IMR-90 (cell line): Measurements from ENCODE around the gene FNDC3B. TPM values are rescaled to one million over a fixed set of nuclear protein-coding genes. Genes with fewer than 3 reads are reported as not detected.

Experiments used
- ATAC-seq: fragments of 200-7000 bp; cut with Tn5 transposase; 2 replicates; pipeline ENCODE4 v1.9.1; 2020; ENCODE audit warnings: low read depth, mild to moderate bottlenecking, moderate library complexity
- BruUV-seq: library from RNA; stranded (reverse); fragments of 400-500 nt; replicated peaks from 2 replicates; lab custom pipeline; 2021; lab: Mats Ljungman, UMichigan
- CTCF ChIA-PET: fragments of 300-600 bp; formaldehyde crosslinking; extraction: SDS; loops from one replicate; lab custom pipeline; 2021; ENCODE audit warnings: antibody characterized with exemption; lab: Yijun Ruan, JAX
- POLR2A ChIA-PET: fragments of 300-600 bp; sonication (Branson Sonifier 250); formaldehyde crosslinking; loops from one replicate; lab custom pipeline; 2022; ENCODE audit warnings: antibody characterized with exemption; ENCODE audit not compliant: unreplicated experiment; lab: Charles Lee
- DNase-seq: peaks from one replicate; pipeline ENCODE4 v3.0.0; 2013
- H2AFZ ChIP-seq: replicated peaks from 2 replicates; pipeline ENCODE3; 2013; ENCODE audit warnings: low read length, mild to moderate bottlenecking; ENCODE audit not compliant: poor library complexity
- H2AK5ac ChIP-seq: 2 replicates; pipeline ENCODE4 v1.6.1; 2013; ENCODE audit warnings: low read depth, low read length, inconsistent platforms
- H2AK9ac ChIP-seq: replicated peaks from 2 replicates; pipeline ENCODE3; 2013; ENCODE audit warnings: mild to moderate bottlenecking, low read depth, low read length, moderate library complexity; ENCODE audit not compliant: poor library complexity
- H2BK120ac ChIP-seq: 2 replicates; pipeline ENCODE4 v1.6.1; 2013; ENCODE audit warnings: low read depth, low read length, inconsistent platforms
- H2BK15ac ChIP-seq: 3 replicates; pipeline ENCODE4 v1.6.1; 2013; ENCODE audit warnings: low read depth, low read length, inconsistent platforms
- H2BK20ac ChIP-seq: 2 replicates; pipeline ENCODE4 v1.6.1; 2013; ENCODE audit warnings: low read depth, mild to moderate bottlenecking, inconsistent platforms, low read length, moderate library complexity
- H2BK5ac ChIP-seq: 2 replicates; pipeline ENCODE4 v1.6.1; 2013; ENCODE audit warnings: mild to moderate bottlenecking, low read depth, low read length, inconsistent platforms; ENCODE audit not compliant: poor library complexity, severe bottlenecking
- H3K14ac ChIP-seq: replicated peaks from 2 replicates; pipeline ENCODE4 v1.6.1; 2013; ENCODE audit warnings: low read depth, low read length, inconsistent platforms
- H3K18ac ChIP-seq: 2 replicates; pipeline ENCODE4 v1.6.1; 2013; ENCODE audit warnings: low read depth, low read length, control low read depth
- H3K23ac ChIP-seq: 2 replicates; pipeline ENCODE4 v1.6.1; 2013; ENCODE audit warnings: low read depth, low read length, inconsistent platforms
- H3K27ac ChIP-seq: 2 replicates; pipeline ENCODE4 v1.5.1; 2013; ENCODE audit warnings: mild to moderate bottlenecking, control low read depth, low read length; ENCODE audit not compliant: insufficient read depth
- H3K27me3 ChIP-seq: 2 replicates; pipeline ENCODE4 v1.6.1; 2013; ENCODE audit warnings: low read length; ENCODE audit not compliant: control insufficient read depth, insufficient read depth
- H3K36me3 ChIP-seq: 2 replicates; pipeline ENCODE4 v1.6.1; 2013; ENCODE audit warnings: low read length, mixed read lengths; ENCODE audit not compliant: control insufficient read depth, insufficient read depth
- H3K4ac ChIP-seq: 2 replicates; pipeline ENCODE4 v1.6.1; 2013; ENCODE audit warnings: low read depth, low read length, inconsistent platforms
- H3K4me1 ChIP-seq: 2 replicates; pipeline ENCODE4 v1.6.1; 2013; ENCODE audit warnings: low read length, mixed read lengths; ENCODE audit not compliant: control insufficient read depth, insufficient read depth
- H3K4me2 ChIP-seq: 2 replicates; pipeline ENCODE4 v1.6.1; 2013; ENCODE audit warnings: low read depth, mild to moderate bottlenecking, control low read depth, low read length, moderate library complexity
- H3K4me3 ChIP-seq: 2 replicates; pipeline ENCODE4 v1.5.1; 2013; ENCODE audit warnings: low read depth, mild to moderate bottlenecking, control low read depth, low read length, moderate library complexity; ENCODE audit not compliant: insufficient read depth
- H3K56ac ChIP-seq: 2 replicates; pipeline ENCODE4 v1.6.1; 2013; ENCODE audit warnings: low read length, inconsistent platforms; ENCODE audit not compliant: insufficient read depth; ENCODE audit errors: extremely low read depth
- H3K79me1 ChIP-seq, 2 experiments: 2 replicates each; pipeline ENCODE4 v1.6.1; 2013; ENCODE audit warnings: low read length in 2 of 2, inconsistent platforms in 1 of 2, low read depth in 1 of 2
- H3K9ac ChIP-seq: 2 replicates; pipeline ENCODE4 v1.6.1; 2013; ENCODE audit warnings: low read depth, low read length, control low read depth
- H3K9me1 ChIP-seq: 2 replicates; pipeline ENCODE4 v1.6.1; 2013; ENCODE audit warnings: low read length, inconsistent platforms; ENCODE audit not compliant: insufficient read depth
- H3K9me3 ChIP-seq: 2 replicates; pipeline ENCODE4 v1.6.1; 2013; ENCODE audit warnings: low read length; ENCODE audit not compliant: control insufficient read depth, insufficient read depth
- H4K20me1 ChIP-seq: 2 replicates; pipeline ENCODE4 v1.6.1; 2013; ENCODE audit warnings: low read length, inconsistent platforms; ENCODE audit not compliant: insufficient read depth
- H4K5ac ChIP-seq: 2 replicates; pipeline ENCODE4 v1.6.1; 2013; ENCODE audit warnings: mild to moderate bottlenecking, low read depth, low read length, control low read depth
- H4K8ac ChIP-seq, 2 experiments: 2 replicates each; pipeline ENCODE4 v1.6.1; 2013; ENCODE audit warnings: low read depth in 2 of 2, low read length in 2 of 2, control low read depth in 1 of 2, inconsistent platforms in 1 of 2
- H4K91ac ChIP-seq: 2 replicates; pipeline ENCODE4 v1.6.1; 2013; ENCODE audit warnings: low read depth, low read length, inconsistent platforms; ENCODE audit not compliant: insufficient read depth
- ELK1 ChIP-seq: fragments of 150-350 bp; IDR thresholded peaks from 2 replicates; pipeline ENCODE4 v1.6.1; 2016; ENCODE audit warnings: low read depth, mild to moderate bottlenecking, low read length, moderate library complexity, borderline replicate concordance
- MXI1 ChIP-seq: IDR thresholded peaks from 2 replicates; pipeline ENCODE4 v1.6.1; 2012; ENCODE audit warnings: low read depth, mild to moderate bottlenecking, low read length, moderate library complexity, borderline replicate concordance
- SMC3 ChIP-seq: fragments of 150-350 bp; IDR thresholded peaks from 2 replicates; pipeline ENCODE4 v1.6.1; 2016; ENCODE audit warnings: low read depth, mild to moderate bottlenecking, antibody characterized with exemption, low read length, moderate library complexity
- USF2 ChIP-seq: fragments of 150-350 bp; IDR thresholded peaks from 2 replicates; pipeline ENCODE4 v1.6.1; 2017; ENCODE audit warnings: mild to moderate bottlenecking, antibody characterized with exemption, low read length, low read depth
- WGBS, 2 experiments: methylation state at CpG; one replicate each; pipeline versions ENCODE4 v1.1.5 to v1.1.7; 2013; ENCODE audit warnings: missing lambda C conversion rate in 2 of 2; ENCODE audit not compliant: insufficient read length in 1 of 2; ENCODE audit errors: extremely low coverage in 2 of 2; 5-methylcytosine and 5-hydroxymethylcytosine counted together
- dilution Hi-C: fragments of 300-500 bp; cut with HindIII; formaldehyde crosslinking; loops from one replicate; pipeline ENCODE4 v1.14.3; 2018; ENCODE audit warnings: low sequenced_read_pairs; ENCODE audit not compliant: unreplicated experiment
- in situ Hi-C: fragments of 300-500 bp; cut with MboI; formaldehyde crosslinking; loops from 3 replicates; pipeline ENCODE4 v1.14.3; 2019; ENCODE audit warnings: low sequenced_read_pairs, inconsistent platforms, mixed read lengths
- intact Hi-C: fragments of 100-400 bp; cut with micrococcal nuclease; formaldehyde crosslinking; loops from 2 replicates; pipeline ENCODE4 v1.10.0; 2022
- polyA plus RNA-seq, 3 experiments: library from polyadenylated mRNA; depleted of rRNA; stranded (reverse); fragments of >200 nt; gene quantifications; 2 replicates each; pipeline ENCODE4 v1.2.3, GENCODE V29; 2012; ENCODE audit warnings: low replicate concordance in 1 of 3
- total RNA-seq: library from RNA; depleted of rRNA; stranded (reverse); fragments of >200 nt; gene quantifications from 2 replicates; pipeline ENCODE4 v1.2.3, GENCODE V29; 2012

FNDC3B gene
- total and polyA plus RNA-seq, 2 of the 4 experiments (the other 2 are of a cell fraction) = 23.9 to 150 TPM

DNA sequence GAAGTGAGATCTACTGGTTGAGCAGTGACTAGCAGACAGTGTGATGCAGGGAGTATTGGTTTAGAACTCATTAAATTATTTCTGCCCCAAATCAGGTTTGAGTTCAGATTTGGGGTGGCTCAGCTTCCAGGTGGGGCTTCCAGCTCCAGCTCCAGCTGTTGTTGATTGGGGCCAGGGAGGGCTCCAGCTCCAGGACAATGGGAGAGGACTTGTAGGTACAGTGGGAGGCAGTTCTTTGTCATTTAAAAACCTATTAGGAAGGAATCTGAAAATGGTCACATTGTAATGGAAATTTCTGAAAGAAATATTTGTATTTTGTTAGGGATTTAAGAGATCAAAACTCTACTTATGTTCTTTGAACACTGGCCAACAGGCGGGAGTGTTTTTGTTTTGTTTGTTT, 97.0 kb downstream of the FNDC3B start:
- Histone ChIP-seq H3K4ac (peak overlapping the region; percentile 85), H4K20me1 (peaks cover 46% of the 10 kb centered on the region), H2AK9ac (no peak overlapping the region), H2BK15ac (peak overlapping the region; percentile 88), H3K56ac (peak overlapping the region; percentile 72; the same call in 1 of the 2 replicates), H2AK5ac (peak overlapping the region; percentile 85), H2BK5ac (peak overlapping the region; percentile 96), H3K36me3 (peaks cover 5% of the 10 kb centered on the region), H3K4me1 (peaks cover 26% of the 10 kb centered on the region), H3K27me3 (no peaks in the 10 kb centered on the region), H4K5ac (peak overlapping the region; percentile 29), H3K14ac (peak overlapping the region; percentile 83), H4K91ac (peak overlapping the region; percentile 80), H3K9me1 (peaks cover 22% of the 10 kb centered on the region), H3K18ac (peak overlapping the region; percentile 58), H2BK20ac (peak overlapping the region; percentile 84; the same call in 1 of the 2 replicates), H2BK120ac (peak overlapping the region; percentile 85), H3K4me2 (no peak overlapping the region; the same call in 1 of the 2 replicates), H3K23ac (peak overlapping the region; percentile 75; the same call in 1 of the 2 replicates), H3K9ac (peak overlapping the region; percentile 44), H3K79me1 (peaks cover 17 to 72% of the 10 kb centered on the region in 2 experiments), H4K8ac (peak overlapping the region; percentile 35 to 83; a peak in 3 of 4 replicates), H3K9me3 (no peaks in the 10 kb centered on the region), H3K27ac (peak overlapping the region; percentile 47), H3K4me3 (no peak overlapping the region), H2AFZ (no peak overlapping the region)
- intact Hi-C loops (no loop called here), dilution Hi-C loops (no loop called here), in situ Hi-C loops (no loop called here)
- TF ChIP-seq ELK1 = no peak
- no peak for TF ChIP-seq MXI1
- no peak for TF ChIP-seq USF2
- no peak for TF ChIP-seq SMC3
- no TSS peak for BruUV-seq
- ChIA-PET POLR2A (interaction anchor here (0.6 kb wide), 1 partner anchor 231 kb away, joined by 3 read pairs; no protein-coding TSS in a partner anchor), CTCF (no interaction called here)
- ATAC-seq = no peak
- DNase-seq = no peak
- no CpG with 5 or more reads among the region's 1 CpG for WGBS, 2 experiments
